Activated CD4-positive, alpha-beta T cell treated with anti-CD3 and anti-CD28 coated beads for 1 hour (primary cell): ENCODE results near the gene ATP8B1.

ENCODE experiments used
- DNase-seq: peaks from one replicate; pipeline ENCODE4 v3.0.0-alpha.2; 2020

ATP8B1 gene

DNA sequence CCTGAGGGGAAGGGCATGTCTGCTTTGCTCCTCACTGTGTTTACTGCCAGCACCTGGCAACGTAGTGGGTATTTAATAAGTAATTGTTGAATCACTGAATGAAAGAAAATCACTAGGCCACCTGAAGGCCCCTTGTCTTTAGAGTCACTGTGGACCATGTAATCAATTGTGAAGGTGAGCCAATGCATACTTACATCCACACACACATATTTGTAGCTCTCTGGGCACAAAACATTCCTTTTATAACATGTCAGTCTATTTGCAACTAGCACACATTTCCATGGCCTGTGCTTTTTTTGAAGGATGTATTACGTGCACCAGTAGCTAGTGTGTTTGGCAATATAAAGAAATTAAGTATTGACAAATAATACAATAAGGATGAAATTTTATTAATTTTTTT lies 11.2 kb downstream of the ATP8B1 start:
- no peak for DNase-seq

DNA sequence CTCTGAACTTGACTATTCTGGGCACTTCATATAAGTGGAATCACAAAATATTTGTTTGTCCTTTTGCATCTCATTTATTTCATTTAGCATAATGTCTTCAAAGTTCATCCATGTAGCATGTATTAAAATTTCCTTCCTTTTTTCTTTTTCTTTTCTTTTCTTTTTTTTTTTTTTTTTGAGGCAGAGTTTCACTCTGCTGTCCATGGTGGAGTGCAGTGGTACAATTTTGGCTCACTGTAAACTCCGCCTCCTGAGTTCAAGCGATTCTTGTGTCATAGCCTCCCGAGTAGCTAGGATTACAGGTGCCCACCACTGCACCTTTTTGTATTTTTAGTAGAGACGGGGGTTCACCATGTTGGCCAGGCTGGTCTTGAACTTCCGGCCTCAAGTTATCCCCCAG lies 11.9 kb downstream of the ATP8B1 start:
- no peak for DNase-seq

DNA sequence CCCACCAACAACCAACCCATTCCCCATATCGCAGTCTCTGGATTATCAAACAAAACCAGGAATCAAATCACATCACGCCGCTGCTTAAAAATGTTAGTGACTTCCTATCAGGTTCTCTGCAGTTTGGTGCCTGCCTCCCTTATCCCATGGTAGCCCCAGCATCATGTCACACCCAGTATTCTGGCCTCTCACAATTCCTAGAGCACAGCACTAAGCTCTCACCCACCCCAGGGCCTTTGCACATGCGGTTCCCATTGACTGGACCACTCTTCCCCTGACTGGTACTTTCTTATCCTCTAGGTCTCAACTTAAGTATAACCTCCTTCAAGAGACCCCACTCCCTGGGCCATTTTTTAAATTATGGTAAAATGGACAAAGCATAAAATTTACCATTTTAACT lies 12.8 kb downstream of the ATP8B1 start:
- DNase-seq = no peak

DNA sequence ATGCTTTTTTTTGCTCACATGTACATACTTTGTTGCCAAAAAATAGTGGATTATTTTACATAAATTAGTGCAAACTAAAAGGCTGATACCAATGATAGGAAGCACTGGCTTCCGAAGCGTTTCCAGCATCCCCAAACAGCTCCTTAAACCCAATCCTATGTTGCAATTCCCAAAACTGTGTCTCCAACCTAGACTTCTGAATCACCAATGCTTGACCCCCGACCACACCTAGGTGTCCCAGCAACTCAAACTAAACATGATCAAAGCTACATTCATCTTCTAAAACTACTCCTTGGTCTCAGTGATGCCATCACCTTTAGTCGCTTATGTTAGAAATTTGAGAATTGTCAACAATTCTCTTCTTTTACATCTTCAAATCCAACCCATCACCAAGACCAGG lies 13.4 kb downstream of the ATP8B1 start:
- DNase-seq = no peak

DNA sequence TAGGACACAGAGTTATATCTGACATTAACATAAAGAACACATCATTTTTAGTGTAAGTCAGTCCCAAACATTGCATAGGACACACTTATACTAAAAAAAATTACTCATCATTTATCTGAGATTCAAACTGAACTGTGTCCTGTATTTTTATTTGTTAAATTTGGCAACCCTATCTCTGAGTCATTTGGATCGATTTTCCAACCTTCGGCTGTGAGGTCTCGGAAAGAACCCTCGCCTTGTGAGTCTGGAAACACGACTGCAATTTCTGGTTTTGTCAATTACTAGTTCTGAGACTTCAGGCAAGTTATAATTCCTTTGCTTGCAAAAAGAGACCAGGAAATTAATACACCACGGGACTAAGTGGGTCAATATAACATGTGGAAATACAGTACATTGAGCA lies 14.0 kb downstream of the ATP8B1 start:
- no peak for DNase-seq

DNA sequence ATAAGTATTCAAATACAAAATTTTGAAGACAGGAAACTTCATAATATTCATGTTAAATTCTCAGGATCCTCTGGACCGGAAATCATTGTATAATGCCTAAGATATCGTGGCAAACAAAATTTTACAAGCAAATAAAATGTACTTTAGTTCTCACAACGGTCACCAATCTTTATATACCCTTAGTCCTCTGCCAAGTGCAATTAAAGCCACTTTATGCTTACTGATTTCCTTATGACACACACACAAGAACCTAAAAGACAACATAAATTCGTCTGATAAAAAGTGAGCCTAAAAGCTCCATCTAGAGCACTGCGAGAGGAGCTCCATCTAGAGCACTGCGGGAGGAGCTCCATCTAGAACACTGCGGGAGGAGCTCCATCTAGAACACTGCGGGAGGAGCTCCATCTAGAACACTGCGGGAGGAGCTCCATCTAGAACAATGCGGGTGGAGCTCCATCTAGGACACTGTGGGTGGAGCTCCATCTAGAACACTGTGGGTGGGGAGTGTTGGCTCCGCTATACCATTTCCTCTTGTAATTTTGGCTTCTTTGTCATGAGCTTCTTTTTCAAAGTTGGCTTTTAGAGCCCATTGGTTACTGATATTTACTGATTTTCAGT lies 15.9 kb downstream of the ATP8B1 start:
- DNase-seq = no peak

DNA sequence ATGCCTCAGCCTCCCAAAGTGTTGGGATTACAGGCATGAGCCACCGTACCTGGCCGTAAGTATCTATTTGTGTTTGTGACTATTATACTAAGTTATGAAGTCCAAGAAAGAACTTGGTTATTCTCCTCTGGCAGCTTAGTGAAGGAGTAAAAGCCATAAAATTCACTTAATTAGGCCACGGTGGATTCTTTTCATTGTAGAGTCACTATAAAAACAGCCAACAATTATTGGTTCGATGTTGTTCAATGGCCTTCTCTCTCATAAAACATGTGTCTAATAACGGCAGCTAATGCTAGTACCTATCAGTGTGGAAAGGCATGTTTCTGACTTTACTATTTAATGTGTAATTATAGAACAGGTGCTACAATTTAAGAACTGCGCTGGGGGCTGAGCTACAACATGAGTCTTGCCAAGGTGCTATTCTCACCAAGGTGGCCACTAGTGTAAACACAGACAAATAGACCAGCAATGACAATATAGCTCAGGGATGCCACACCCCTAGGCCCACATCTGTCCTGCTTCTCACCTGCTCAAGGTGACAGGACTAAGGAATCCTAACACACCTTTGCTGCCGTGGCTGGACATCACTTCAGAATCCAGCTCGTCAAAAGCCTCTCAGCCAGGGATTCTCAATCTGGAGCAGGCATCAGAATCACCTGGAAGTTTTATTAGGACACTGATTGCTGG lies 17.2 kb downstream of the ATP8B1 start:
- no peak for DNase-seq

DNA sequence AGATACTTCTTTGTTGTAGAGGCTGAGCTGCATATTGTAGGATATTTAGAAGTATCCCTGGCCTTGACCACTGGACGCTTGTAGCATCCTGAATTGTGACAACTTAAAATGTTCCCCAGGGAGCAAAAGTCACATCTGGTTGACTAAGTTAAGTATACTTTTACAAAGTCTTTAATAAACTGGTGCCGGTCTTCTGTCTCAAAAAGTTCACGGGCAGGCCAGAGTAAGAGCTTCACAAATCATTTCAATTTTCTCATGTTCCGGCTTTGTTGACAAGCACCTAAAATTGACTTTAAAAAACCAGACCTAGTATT lies 18.4 kb downstream of the ATP8B1 start:
- no peak for DNase-seq

DNA sequence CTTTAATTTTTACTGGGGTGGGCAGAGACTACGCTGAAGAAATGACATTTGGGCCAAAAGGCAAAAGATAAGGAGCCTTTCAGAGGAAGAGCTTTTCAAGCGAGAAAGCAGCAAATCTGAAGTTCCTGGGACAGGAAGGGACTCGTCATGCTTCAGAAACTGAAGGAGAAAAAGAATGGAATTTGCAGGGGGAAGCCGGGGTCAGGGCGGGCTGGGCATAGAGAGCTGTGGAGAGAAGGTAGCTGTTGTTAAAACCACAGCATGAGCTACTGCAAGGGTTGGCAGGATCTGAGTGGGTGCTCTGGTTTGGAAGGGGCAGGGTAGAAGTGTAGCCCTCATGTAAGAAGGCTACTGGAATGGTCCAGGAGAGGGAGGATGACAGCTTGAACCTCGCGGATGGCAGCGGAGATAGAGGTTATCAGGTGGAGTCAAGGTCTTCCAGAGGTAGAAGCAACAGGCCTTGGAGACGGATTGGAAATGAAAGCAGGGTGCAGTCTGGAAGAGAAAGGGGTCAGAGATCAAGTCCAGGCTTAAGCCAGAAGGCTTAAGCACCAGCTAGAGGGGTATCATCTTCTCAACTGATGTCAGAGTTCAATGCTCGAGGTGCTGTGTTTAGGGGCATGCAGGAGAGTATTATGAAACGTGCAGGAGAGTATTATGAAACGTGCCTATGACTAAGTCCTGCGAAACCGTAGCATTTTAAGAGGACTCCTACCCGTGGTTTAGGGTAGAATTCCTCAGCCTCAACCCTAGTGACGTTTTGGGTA lies 18.9 kb downstream of the ATP8B1 start:
- no peak for DNase-seq

DNA sequence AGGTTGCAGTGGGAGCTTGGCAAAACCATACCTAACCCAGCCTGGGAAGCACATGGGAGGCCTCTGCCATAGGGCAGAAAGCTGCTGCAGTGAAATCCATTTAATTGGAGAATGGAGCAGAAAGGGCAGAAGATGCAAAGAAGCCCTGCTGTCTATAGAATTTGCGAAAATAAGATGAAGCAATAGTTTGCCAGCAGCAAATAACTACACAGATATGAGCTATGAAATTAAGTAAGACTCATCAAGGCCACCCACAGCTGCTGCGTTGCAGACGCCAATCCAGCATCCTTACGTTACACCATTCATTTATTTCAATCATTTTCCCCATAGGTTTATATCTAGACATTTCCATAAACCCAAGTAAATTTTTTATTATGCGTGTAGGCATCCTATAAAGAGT lies 21.1 kb downstream of the ATP8B1 start:
- DNase-seq = no peak

DNA sequence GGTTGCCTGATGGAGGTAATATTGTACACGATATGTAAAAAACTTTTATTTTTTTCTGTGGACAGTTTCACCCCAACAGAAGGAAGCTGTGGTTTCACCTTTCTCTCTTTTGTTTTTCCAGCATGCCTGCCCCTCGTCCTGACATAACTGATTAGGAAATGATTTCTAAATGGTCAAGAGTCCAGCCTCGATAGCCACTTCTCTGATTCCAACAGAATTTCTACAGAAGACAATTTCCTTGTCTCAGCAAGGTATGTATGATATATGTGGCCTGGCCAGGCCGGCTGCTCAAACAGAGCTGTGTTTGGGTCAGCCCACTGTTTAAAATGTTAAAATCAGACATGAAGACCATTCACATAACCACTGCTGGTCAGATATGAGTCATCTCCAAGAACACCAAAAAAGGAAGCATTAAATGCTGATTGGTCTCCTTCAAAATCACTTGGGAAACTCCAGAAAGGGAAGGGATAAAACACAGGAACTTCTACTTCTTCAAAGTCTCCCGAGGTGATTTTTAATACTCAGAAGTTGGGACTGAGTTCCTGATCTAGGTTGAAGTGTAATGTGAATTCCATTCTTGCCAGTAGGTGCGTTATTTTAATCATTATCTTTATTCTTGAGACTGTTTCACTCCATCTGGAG lies 22.3 kb downstream of the ATP8B1 start:
- DNase-seq = no peak

DNA sequence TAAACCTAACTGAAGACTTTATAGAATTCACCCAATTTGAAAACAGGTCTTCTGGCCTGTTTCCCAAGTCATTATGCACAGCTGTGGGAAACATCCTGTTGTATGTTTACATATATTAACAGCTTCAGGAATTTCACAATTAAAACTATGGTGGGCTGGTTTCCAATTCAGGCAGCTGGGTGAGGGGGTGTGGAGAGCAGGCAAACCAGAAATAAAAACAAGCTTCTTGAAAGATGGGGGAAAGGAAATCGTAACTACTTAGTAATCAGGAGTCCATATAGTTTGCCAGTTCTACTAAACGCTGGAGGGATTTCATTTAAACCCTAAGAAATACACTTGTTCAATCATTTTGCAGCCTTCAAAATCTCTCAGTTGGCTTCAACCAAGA lies 22.8 kb downstream of the ATP8B1 start:
- no peak for DNase-seq

DNA sequence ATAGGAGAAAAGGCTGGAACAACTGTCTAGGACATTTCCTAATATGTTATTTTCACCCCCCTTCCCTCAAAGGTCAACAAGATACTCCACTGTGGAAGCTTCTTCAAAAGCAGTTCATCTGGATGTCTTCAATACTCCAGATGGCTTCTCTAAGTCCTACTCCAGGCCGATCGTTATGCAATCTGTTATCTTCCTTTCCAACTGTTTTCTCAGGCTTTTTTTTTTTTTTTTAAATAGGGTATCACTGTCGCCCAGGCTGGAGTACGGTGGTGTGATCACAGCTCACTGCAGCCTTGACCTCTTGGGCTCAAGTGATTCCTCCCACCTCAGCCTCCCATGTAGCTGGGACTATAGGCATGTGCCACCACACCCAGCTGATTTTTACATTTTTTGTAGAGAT lies 26.3 kb downstream of the ATP8B1 start:
- no peak for DNase-seq

DNA sequence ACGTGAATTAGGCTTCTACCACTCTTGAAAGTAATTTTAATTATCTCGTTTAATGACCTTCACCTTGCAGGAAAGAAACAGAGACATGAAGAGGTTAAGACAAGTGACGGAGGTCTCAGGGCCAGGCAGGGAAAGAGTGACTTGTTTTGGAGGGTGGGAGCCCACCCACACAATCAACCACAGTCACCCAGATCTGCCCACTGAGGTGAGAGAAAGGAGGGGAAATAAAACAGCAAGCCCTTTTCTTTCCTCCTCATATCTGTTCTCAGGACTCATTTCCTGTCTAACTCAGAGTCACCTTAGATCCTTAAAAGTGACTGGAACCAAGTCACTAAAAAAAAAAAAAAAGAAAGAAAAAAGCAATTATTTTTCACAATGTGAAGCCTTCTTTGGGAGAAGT lies 26.8 kb downstream of the ATP8B1 start:
- no peak for DNase-seq

DNA sequence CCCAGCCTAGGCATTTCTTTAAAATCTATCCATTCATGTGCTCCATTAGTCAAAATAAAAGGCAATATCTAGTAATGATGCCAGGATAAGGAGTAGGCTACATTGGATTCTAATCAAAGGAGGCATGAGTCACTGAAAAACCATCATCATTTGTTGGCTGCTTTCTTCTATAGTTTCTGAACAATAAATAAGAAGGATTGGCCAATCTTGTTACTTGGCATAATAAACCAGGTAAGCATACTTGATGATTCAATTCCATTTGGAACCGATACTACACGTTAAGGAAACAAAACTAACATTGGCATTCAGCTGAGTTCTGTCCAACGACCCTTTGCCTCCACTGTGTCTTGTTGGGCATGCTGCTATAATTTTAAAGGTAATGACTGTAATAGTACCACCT lies 27.2 kb downstream of the ATP8B1 start:
- DNase-seq = no peak

DNA sequence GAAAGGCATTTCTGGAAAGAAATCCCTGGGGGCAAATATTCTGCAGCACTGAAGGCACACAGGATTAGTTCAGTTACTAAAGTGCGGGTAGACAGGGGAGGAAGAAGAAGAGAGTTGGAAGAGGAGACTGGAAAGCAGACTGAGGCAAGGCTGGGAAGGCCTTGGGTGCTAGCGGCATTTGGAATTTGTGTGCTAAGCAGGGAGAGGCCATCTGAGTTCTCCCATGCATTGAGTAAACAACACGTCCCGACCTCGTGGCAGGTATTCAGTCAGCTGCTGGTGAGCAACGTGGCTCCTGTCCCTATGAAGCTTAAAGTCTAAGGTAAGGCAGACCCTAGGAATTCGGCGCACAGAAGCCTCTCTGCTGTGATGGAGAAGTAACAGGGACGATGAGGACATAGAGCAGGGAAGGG lies 30.7 kb downstream of the ATP8B1 start:
- DNase-seq = no peak

DNA sequence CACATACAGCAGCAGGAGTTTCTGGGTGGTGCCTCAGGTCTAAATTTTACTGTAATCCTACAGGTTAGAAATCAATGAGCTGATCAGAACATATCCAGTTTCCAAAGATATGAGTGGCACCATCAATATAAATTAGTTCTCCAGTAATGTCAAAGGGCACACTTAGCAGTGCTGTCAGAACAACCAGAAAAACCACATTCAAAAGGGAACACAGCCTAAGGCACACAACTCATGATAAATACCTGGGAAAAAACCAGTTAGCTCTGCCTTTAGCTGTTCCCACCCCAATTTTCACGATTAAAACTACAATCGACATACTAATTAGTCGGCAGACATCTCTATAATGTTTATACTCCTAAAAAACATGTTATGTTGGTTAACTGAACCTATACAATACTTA lies 31.5 kb downstream of the ATP8B1 start:
- DNase-seq = no peak

DNA sequence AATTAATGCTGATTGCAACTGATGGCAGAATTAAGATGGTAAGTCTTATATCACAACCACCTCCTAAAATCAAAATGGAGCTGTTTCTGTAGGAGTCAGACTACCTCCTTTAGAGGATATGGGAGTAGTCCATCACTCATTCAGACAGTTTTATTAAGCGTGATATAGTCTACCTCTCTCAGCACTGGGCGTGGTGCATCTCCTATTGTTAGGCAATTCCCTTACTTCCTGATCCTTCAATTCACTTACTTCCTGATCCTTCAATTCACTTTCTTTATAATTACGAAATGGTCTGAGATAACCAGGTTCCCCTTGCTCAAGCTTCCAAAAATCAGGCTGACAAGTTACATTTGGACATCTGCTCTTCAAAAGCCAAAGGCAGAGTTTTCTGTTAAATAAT lies 31.9 kb downstream of the ATP8B1 start:
- no peak for DNase-seq

DNA sequence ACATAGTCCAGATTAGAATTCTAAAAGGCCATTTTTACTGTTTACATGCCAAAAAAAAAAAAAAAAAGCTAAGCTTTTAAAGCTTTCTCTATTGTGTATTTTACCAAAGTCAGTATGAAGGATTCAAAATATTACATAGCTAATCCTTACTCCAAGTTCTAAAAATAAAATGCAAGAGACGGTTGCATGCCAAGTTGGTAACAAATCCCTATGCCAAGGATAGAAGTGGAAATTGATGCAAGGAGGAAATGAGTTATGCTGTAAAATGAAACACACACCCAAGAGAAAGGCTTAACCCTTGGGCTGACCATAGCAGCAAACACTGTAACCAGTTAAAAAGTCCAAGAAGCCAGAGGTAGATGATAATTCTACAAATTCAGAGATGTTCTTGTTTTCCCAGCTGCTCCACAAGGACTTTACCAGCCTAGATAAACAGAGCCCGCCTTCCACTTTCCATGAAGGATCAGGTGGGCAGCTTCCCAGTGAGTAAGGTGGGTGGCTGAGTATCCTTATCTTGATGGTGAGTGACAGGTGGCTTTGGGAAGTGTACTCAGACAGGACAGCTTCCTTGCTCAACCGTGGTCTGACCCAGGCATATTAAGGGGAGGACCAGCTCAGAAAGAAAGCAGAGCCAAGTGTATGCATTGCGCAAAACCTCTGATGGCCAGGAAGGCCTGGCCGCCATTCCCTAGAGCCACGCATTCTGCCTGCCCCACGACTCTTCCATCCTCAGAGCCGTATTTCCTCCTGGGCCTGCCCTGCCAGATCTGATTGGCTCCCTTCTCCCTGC lies 34.4 kb downstream of the ATP8B1 start:
- no peak for DNase-seq

DNA sequence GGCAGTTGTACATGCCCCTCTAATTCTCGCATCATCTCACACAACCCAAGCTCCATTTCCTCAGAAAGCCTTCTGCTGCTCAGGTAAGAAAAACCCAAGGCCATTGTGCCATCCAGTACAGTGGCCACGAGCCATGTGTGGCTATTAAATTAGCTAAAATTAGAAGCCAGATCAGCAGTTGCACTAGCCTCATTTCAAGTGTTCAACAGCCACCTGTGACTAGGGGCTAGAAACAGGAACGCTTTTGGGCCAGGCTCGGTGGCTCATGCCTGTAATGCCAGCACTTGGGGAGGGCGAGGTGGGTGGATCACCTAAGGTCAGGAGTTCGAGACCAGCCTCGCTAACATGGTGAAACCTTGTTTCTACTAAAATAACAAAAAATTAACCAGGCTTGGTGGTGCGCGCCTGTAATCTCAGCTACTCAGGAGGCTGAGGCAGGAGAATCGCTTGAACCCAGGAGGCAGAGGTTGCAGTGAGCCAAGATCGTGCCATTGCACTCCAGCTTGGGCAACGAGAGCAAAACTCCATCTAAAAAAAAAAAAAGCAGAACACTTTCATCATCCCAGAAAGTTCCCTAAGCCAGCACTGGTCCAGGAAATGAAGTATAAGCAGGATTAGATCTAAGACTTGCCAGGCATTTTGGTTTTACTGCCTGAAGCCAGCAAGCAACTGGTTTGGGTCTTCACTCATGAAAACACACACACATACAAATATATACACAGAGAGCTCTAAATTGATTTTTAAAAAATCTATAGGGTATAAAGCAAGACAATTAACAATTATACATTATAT lies 35.7 kb downstream of the ATP8B1 start:
- DNase-seq = no peak

DNA sequence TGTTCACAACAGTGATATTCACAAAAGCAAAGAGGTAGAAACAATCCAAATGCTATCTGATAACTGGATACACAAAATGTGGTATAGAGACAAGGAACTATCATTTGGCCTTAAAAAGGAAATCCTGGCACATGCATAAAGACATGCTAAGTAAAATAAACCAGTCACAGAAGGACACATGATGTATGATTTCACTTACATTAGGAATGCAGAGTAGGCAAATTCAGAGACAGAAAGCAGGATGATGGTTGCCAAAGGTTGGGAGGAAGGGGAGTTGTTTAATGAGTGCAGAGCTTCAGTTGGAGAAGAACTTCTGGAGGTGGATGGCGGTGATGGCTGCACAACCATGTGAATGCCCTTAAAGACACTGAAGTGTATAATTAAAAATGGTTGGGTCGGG lies 38.1 kb downstream of the ATP8B1 start:
- DNase-seq = no peak

DNA sequence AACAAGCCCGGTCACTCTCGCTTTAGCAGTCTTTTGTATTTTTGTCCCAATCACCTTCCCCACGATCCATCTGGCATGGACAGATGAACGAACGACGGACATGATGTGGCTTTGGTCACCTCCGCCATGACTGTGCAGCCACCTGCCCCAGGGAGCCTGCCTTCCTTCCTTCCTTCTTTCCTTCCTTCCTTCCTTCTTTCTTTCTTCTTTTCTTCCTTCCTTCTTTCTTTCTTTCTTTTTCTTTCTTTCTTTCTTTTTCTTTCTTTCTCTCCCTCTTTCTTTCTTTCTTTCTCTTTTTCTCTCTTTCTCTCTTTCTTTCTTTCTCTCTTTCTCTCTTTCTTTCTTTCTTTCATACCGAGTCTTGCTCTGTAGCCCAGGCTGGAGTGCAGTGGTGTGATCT lies 39.0 kb downstream of the ATP8B1 start:
- no peak for DNase-seq
